Fibroblast of lung (primary cell): ENCODE results near the gene PARP8. TPM values are rescaled to one million over a fixed set of nuclear protein-coding genes. Genes with fewer than 3 reads are reported as not detected.

Experiments used
- DNase-seq, 2 donors: peaks; one replicate each; pipeline versions ENCODE4 v3.0.0 to v3.0.0-alpha.2; 2010; ENCODE audit warnings: low read depth in 2 of 2
- H2AFZ ChIP-seq: 2 replicates; pipeline ENCODE4 v1.5.1; 2012; ENCODE audit warnings: low read length, control low read depth, inconsistent platforms
- H3K27ac ChIP-seq: 2 replicates; pipeline ENCODE4 v1.5.1; 2011; ENCODE audit warnings: low read length, control low read depth; ENCODE audit not compliant: insufficient read depth
- H3K27me3 ChIP-seq: 2 replicates; pipeline ENCODE4 v1.5.1; 2011; ENCODE audit warnings: mild to moderate bottlenecking, low read length; ENCODE audit not compliant: control insufficient read depth, insufficient read depth
- H3K36me3 ChIP-seq: 2 replicates; pipeline ENCODE4 v1.5.1; 2011; ENCODE audit warnings: low read length; ENCODE audit not compliant: control insufficient read depth, insufficient read depth
- H3K4me1 ChIP-seq: 2 replicates; pipeline ENCODE4 v1.5.1; 2011; ENCODE audit warnings: low read length; ENCODE audit not compliant: control insufficient read depth, insufficient read depth; ENCODE audit errors: extremely low read depth
- H3K4me2 ChIP-seq: 2 replicates; pipeline ENCODE4 v1.5.1; 2011; ENCODE audit warnings: low read length, control low read depth; ENCODE audit not compliant: insufficient read depth; ENCODE audit errors: extremely low read depth
- H3K4me3 ChIP-seq, 4 experiments: fragments of 200-600 bp in 1 of 4; sonication (generic) in 1 of 4; replicated peaks in 1 of 4; 2 replicates each; pipeline ENCODE4 v1.5.1; 2011 to 2016; ENCODE audit warnings: low read length in 4 of 4, low read depth in 3 of 4, mild to moderate bottlenecking in 3 of 4, control low read depth in 2 of 4, inconsistent platforms in 1 of 4, mixed read lengths in 1 of 4; ENCODE audit not compliant: insufficient read depth in 1 of 4; ENCODE audit errors: control extremely low read depth in 1 of 4
- H3K79me2 ChIP-seq: 2 replicates; pipeline ENCODE4 v1.5.1; 2012; ENCODE audit warnings: mild to moderate bottlenecking, low read length, inconsistent platforms; ENCODE audit not compliant: control insufficient read depth, insufficient read depth
- H3K9ac ChIP-seq: 2 replicates; pipeline ENCODE4 v1.5.1; 2011; ENCODE audit warnings: mild to moderate bottlenecking, low read length, control low read depth; ENCODE audit not compliant: insufficient read depth
- H3K9me3 ChIP-seq: 2 replicates; pipeline ENCODE4 v1.5.1; 2012; ENCODE audit warnings: low read depth, low read length; ENCODE audit not compliant: control insufficient read depth, insufficient read depth
- H4K20me1 ChIP-seq: 2 replicates; pipeline ENCODE4 v1.5.1; 2011; ENCODE audit warnings: low read length; ENCODE audit not compliant: control insufficient read depth, insufficient read depth; ENCODE audit errors: extremely low read depth
- EZH2 ChIP-seq: IDR thresholded peaks from 2 replicates; pipeline ENCODE4 v1.5.1; 2012; ENCODE audit warnings: low read length, control low read depth, mild to moderate bottlenecking; ENCODE audit errors: missing control alignments
- polyA plus RNA-seq, 2 donors: library from polyadenylated mRNA; depleted of rRNA in 1 of 2; stranded (reverse) in 1 of 2; unstranded in 1 of 2; fragments of >200 nt; gene quantifications; 2 replicates each; pipeline ENCODE4 v1.2.1, GENCODE V29; 2011 to 2012; ENCODE audit warnings: missing spikeins in 1 of 2
- total RNA-seq: library from RNA; depleted of rRNA; stranded (reverse); fragments of >200 nt; gene quantifications from 2 replicates; pipeline ENCODE4 v1.2.1, GENCODE V29; 2014
- TF ChIP-seq, protein P1 (sequence below), 2 donors: IDR thresholded peaks in 1 of 2; conservative IDR thresholded peaks in 1 of 2; 1 replicate in 1 of 2; 2 replicates in 1 of 2; pipeline ENCODE4 v1.5.1; 2011 to 2012; ENCODE audit warnings: low read length in 2 of 2, control low read depth in 1 of 2, inconsistent platforms in 1 of 2, low read depth in 1 of 2, mild to moderate bottlenecking in 1 of 2

The PARP8 gene
- total and polyA plus RNA-seq, 2 donors (not counting 1 experiment from before 2014, with no cell fraction given) = 13.8 to 24.6 TPM

DNA sequence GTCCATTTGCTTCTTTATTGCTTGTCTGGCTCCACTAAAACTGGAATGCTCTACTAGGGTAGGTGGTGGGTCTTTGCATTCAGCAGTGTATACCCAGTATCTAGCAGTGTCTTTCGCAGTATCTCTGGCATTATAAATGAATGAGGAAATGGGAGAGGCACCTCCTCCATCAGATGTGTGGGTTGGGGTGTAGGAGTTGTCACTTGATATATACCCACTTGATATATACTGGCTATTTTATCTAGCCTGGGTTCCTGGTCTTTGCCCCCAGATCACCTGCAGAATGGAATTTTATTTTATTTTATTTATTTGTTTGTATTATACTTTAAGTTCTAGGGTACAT, 208.5 kb downstream of the PARP8 start:
- Histone ChIP-seq H3K36me3 (no peaks in the 10 kb centered on the region), H3K27ac (no peak overlapping the region), H3K9ac (no peak overlapping the region), H3K4me2 (no peak overlapping the region), H3K4me3 (no peak overlapping the region), H3K27me3 (no peaks in the 10 kb centered on the region), H4K20me1 (no peaks in the 10 kb centered on the region), H3K4me1 (no peaks in the 10 kb centered on the region), H3K9me3 (no peaks in the 10 kb centered on the region), H3K79me2 (no peaks in the 10 kb centered on the region), H2AFZ (no peak overlapping the region)
- no peak for TF ChIP-seq EZH2
- TF ChIP-seq, protein P1, sequence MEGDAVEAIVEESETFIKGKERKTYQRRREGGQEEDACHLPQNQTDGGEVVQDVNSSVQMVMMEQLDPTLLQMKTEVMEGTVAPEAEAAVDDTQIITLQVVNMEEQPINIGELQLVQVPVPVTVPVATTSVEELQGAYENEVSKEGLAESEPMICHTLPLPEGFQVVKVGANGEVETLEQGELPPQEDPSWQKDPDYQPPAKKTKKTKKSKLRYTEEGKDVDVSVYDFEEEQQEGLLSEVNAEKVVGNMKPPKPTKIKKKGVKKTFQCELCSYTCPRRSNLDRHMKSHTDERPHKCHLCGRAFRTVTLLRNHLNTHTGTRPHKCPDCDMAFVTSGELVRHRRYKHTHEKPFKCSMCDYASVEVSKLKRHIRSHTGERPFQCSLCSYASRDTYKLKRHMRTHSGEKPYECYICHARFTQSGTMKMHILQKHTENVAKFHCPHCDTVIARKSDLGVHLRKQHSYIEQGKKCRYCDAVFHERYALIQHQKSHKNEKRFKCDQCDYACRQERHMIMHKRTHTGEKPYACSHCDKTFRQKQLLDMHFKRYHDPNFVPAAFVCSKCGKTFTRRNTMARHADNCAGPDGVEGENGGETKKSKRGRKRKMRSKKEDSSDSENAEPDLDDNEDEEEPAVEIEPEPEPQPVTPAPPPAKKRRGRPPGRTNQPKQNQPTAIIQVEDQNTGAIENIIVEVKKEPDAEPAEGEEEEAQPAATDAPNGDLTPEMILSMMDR (conservative IDR thresholded peaks at IDR 0.05 in 1 of 2, IDR thresholded peaks at IDR 0.05 in 1 of 2; ENCODE audit: low read depth in 1 of 2, low read length in 2 of 2) = no peak
- DNase-seq = no peak

DNA sequence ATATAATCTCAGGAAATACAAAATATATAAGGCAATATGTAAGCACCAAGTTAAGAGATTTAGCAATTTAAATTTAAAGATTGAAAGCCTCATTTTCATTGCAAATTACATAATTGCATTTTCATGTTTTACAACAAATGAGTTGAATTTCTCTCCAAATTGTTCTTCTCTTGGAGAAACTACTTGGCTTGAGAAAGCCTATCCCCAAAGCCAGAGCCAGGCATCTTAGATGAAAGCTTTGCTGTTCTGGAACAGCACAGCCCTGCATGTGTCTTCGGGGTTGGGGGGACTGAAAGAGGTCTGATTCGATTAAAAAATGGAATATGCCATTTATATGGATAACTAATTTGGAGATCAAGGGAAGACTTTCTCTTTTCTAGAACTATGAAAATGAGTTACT, 212.0 kb downstream of the PARP8 start:
- Histone ChIP-seq H3K4me1 (no peaks in the 10 kb centered on the region), H3K27ac (no peak overlapping the region)

DNA sequence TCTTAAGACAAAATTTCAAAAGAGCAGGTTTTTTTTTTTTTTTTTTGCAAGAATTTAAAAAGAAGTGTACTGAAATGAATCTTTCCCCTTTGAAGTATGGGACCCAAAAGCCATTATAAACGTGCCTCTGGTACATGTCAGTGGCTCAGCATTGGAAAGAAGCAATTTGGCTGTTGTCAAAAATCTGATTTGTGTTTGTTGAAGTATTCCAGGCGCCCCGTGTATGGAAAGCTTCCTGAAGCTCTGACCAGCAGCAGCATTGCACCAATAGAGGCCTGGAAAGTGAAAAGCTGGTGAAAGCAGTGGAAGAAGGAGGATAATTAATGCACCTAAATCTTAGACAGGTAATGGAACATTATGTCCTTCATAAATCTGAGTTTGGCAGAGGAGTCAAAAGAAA, 215.0 kb downstream of the PARP8 start:
- Histone ChIP-seq H3K4me1 (no peaks in the 10 kb centered on the region), H4K20me1 (no peaks in the 10 kb centered on the region), H3K9me3 (no peaks in the 10 kb centered on the region), H2AFZ (no peak overlapping the region), H3K4me3 (no peak overlapping the region), H3K4me2 (no peak overlapping the region), H3K27me3 (no peaks in the 10 kb centered on the region), H3K9ac (no peak overlapping the region), H3K79me2 (no peaks in the 10 kb centered on the region), H3K36me3 (no peaks in the 10 kb centered on the region), H3K27ac (no peak overlapping the region)
- DNase-seq = no peak
- TF ChIP-seq, protein P1 (conservative IDR thresholded peaks at IDR 0.05 in 1 of 2, IDR thresholded peaks at IDR 0.05 in 1 of 2; ENCODE audit: low read depth in 1 of 2, low read length in 2 of 2) = no peak
- no peak for TF ChIP-seq EZH2

More for the DNA sequence above, 212.0 kb downstream of the PARP8 start:
- Histone ChIP-seq H2AFZ (no peak overlapping the region), H3K9me3 (no peaks in the 10 kb centered on the region), H3K9ac (no peak overlapping the region), H3K36me3 (no peaks in the 10 kb centered on the region), H3K27me3 (no peaks in the 10 kb centered on the region), H3K4me2 (no peak overlapping the region), H4K20me1 (no peaks in the 10 kb centered on the region), H3K79me2 (no peaks in the 10 kb centered on the region), H3K4me3 (no peak overlapping the region)
- no peak for TF ChIP-seq EZH2
- TF ChIP-seq, protein P1 (conservative IDR thresholded peaks at IDR 0.05 in 1 of 2, IDR thresholded peaks at IDR 0.05 in 1 of 2; ENCODE audit: low read depth in 1 of 2, low read length in 2 of 2) = no peak
- DNase-seq = no peak
